ENCODE data around the gene AMMECR1L. TPM values are rescaled to one million over a fixed set of nuclear protein-coding genes. Genes with fewer than 3 reads are reported as not detected.

Gene AMMECR1L
- total and polyA plus RNA-seq, 7 donors = 3.6 to 12.2 (median 8.1) TPM

GRCh38 chr2:127906206-127906926 is 20.6 kb upstream of the AMMECR1L start:
- no peak overlapping the region for H3K27ac ChIP-seq
- no peaks in the 10 kb centered on the region for H3K36me3 ChIP-seq
- DNase-seq = peak; percentile 54
- H3K4me1 ChIP-seq = peaks cover 0 to 10% (median 7%) of the 10 kb centered on the region in 4 donors
- H3K27me3 ChIP-seq = no peaks in the 10 kb centered on the region
- 66 to 72% methylated on average over 21 of the region's 21 CpGs for WGBS, 2 donors
- H3K4me3 ChIP-seq = no peak overlapping the region
- no peaks in the 10 kb centered on the region for H3K9me3 ChIP-seq
- no peak for TF ChIP-seq POLR2A (IDR thresholded peaks at IDR 0.05)
- TF ChIP-seq CTCF (IDR thresholded peaks at IDR 0.05) = no peak
- TF ChIP-seq EP300 (IDR thresholded peaks at IDR 0.05) = no peak
- no peak for TF ChIP-seq POLR2AphosphoS5 (IDR thresholded peaks at IDR 0.05)
- intact Hi-C loops (cut with DNase I) = no loop called here

- 87 to 90% methylated on average over 12 of the region's 12 CpGs for WGBS, 2 donors
- Histone ChIP-seq H3K27ac (peak overlapping the region; percentile 42 to 84 (median 78)), H3K4me1 (peaks cover 0 to 17% (median 10%) of the 10 kb centered on the region in 4 donors), H3K36me3 (no peaks in the 10 kb centered on the region), H3K27me3 (no peaks in the 10 kb centered on the region), H3K9me3 (no peaks in the 10 kb centered on the region), H3K4me3 (no peak overlapping the region)
- TF ChIP-seq CTCF (IDR thresholded peaks at IDR 0.05) = no peak
- no peak for TF ChIP-seq POLR2A (IDR thresholded peaks at IDR 0.05)
- peak in 1 of 4 donors; percentile 4 for TF ChIP-seq EP300 (IDR thresholded peaks at IDR 0.05)
- peak; percentile 30 to 72 (median 54) for TF ChIP-seq POLR2AphosphoS5 (IDR thresholded peaks at IDR 0.05)
- DNase-seq = peak; percentile 92
- intact Hi-C loops (cut with DNase I) = loop anchor here (5.0 kb wide), 1 partner anchor 51 kb away; no protein-coding TSS in a partner anchor
These were observed 15.7 kb upstream of the AMMECR1L start for GRCh38 chr2:127901339-127902056.

- no peaks in the 10 kb centered on the region for H3K27me3 ChIP-seq
- 62 to 66% methylated on average over 1 of the region's 1 CpG for WGBS, 2 donors
- H3K4me1 ChIP-seq = peaks cover 0 to 17% (median 10%) of the 10 kb centered on the region in 4 donors
- DNase-seq = no peak
- no peaks in the 10 kb centered on the region for H3K36me3 ChIP-seq
- intact Hi-C loops (cut with DNase I) = no loop called here
- TF ChIP-seq POLR2AphosphoS5 (IDR thresholded peaks at IDR 0.05) (no peak), CTCF (IDR thresholded peaks at IDR 0.05) (no peak), EP300 (IDR thresholded peaks at IDR 0.05) (no peak), POLR2A (IDR thresholded peaks at IDR 0.05) (no peak)
- H3K4me3 ChIP-seq = no peak overlapping the region
- no peaks in the 10 kb centered on the region for H3K9me3 ChIP-seq
- H3K27ac ChIP-seq = no peak overlapping the region
These were observed 11.9 kb upstream of the AMMECR1L start for GRCh38 chr2:127897531-127898211.

- no peak for DNase-seq
- intact Hi-C loops (cut with DNase I) = no loop called here
- peaks cover 0 to 2% (median 0%) of the 10 kb centered on the region in 4 donors for H3K4me1 ChIP-seq
These were observed 7.7 kb upstream of the AMMECR1L start for GRCh38 chr2:127893494-127893893.

More at GRCh38 chr2:127893494-127893893, 7.7 kb upstream of the AMMECR1L start:
- no peaks in the 10 kb centered on the region for H3K9me3 ChIP-seq
- no peaks in the 10 kb centered on the region for H3K27me3 ChIP-seq
- no peaks in the 10 kb centered on the region for H3K36me3 ChIP-seq
- 74 to 75% methylated on average over 5 of the region's 5 CpGs for WGBS, 2 donors
- TF ChIP-seq EP300 (IDR thresholded peaks at IDR 0.05) (no peak), CTCF (IDR thresholded peaks at IDR 0.05) (no peak), POLR2A (IDR thresholded peaks at IDR 0.05) (no peak), POLR2AphosphoS5 (IDR thresholded peaks at IDR 0.05) (no peak)
- no peak overlapping the region for H3K4me3 ChIP-seq
- no peak overlapping the region for H3K27ac ChIP-seq
